ENCODE measurements around the gene AKAP3. TPM values are rescaled to one million over a fixed set of nuclear protein-coding genes. Genes with fewer than 3 reads are reported as not detected.

AKAP3 gene
- total and polyA plus RNA-seq, 10 of the 15 experiments (the other 5 are each of a cell fraction or from before 2014, with no cell fraction given), result 0.40 to 2.4 (median 1.3) TPM

GRCh38 chr12:4566474-4566873 lies 82.4 kb downstream of the AKAP3 start:
- Histone ChIP-seq H3K4me1 (ENCODE audit: control insufficient read depth, insufficient read depth, low read length) (peaks cover 28% of the 10 kb centered on the region), H3K9me3 (replicated peaks; ENCODE audit: control insufficient read depth, insufficient read depth, low read length) (no peaks in the 10 kb centered on the region), H3K79me2 (ENCODE audit: control insufficient read depth, insufficient read depth, low read length) (no peaks in the 10 kb centered on the region), H3K4me2 (ENCODE audit: control insufficient read depth, insufficient read depth) (peak overlapping the region; percentile 63), H3K36me3 (ENCODE audit: control insufficient read depth in 2 of 2, insufficient read depth in 2 of 2, low read length in 1 of 2) (no peaks in the 10 kb centered on the region; a peak in 1 of 4 replicates), H4K20me1 (ENCODE audit: control insufficient read depth, insufficient read depth) (no peaks in the 10 kb centered on the region), H3K27me3 (replicated peaks in 1 of 2; ENCODE audit: control insufficient read depth in 2 of 2, insufficient read depth in 2 of 2, low read length in 1 of 2) (no peaks in the 10 kb centered on the region), H3K27ac (ENCODE audit: control insufficient read depth, insufficient read depth) (peak overlapping the region; percentile 66), H2AFZ (ENCODE audit: control insufficient read depth, low read depth, low read length) (peak overlapping the region; percentile 32), H3K4me3 (no peak overlapping the region), H3K9ac (ENCODE audit: control insufficient read depth, insufficient read depth, low read length) (no peak overlapping the region)
- CTCF ChIA-PET, result no interaction called here
- SMC1A ChIA-PET (ENCODE audit: uncharacterized antibody, unreplicated experiment), result interaction anchor here (0.7 to 1.4 kb wide), 2 partner anchors 26 to 38 kb away, joined by 3 read pairs; no protein-coding TSS in a partner anchor
- intact Hi-C loops (cut with micrococcal nuclease; ENCODE audit: unreplicated experiment) (no loop called here), in situ Hi-C loops (cut with MboI) (no loop called here)
- FAIRE-seq (no peak), ATAC-seq (peak; percentile 48), DNase-seq (ENCODE audit: low read depth, low spot score) (no peak)
- RAD21 ChIA-PET (ENCODE audit: unreplicated experiment), result interaction anchor here (1.1 kb wide), 1 partner anchor 39 kb away, joined by 3 read pairs; no protein-coding TSS in a partner anchor
- no TSS peak for BruUV-seq (replicated peaks)
- POLR2A ChIA-PET, result interaction anchor here (0.5 kb wide), 1 partner anchor 244 kb away, joined by 3 read pairs; no protein-coding TSS in a partner anchor
- 49% methylated on average over 2 of the region's 2 CpGs for WGBS (ENCODE audit: insufficient coverage, insufficient replicate concordance, low lambda C conversion rate, missing lambda C conversion rate)
- TF ChIP-seq SPI1 (IDR thresholded peaks at IDR 0.05; ENCODE audit: borderline replicate concordance, insufficient read depth, low read depth, low read length), result peak; percentile 60
- 0 out of 4 replicates have a peak, but pooled peaks of 1 of the 2 experiments have one; percentile 8 for TF ChIP-seq BHLHE40 (IDR thresholded peaks at IDR 0.05; ENCODE audit: borderline replicate concordance in 1 of 2, low read depth in 2 of 2, low read length in 1 of 2)
- no peak for TF ChIP-seq HDAC6 (IDR thresholded peaks at IDR 0.05; ENCODE audit: unreplicated experiment)

Other genes starting within 250 kb of the AKAP3 start
- not detected in 2 replicates for gene FGF6, start 203.2 kb downstream of the AKAP3 start, total RNA-seq (2014; rRNA removed)
- gene FGF6, start 203.2 kb downstream of the AKAP3 start, total RNA-seq (2014; rRNA removed; fragmentation: Illumina TruSeq; extraction: Trizol), result not detected in 2 replicates
- gene FGF6, start 203.2 kb downstream of the AKAP3 start, total RNA-seq (2021), result not detected in 2 replicates
- not detected in 2 replicates for gene FGF6, start 203.2 kb downstream of the AKAP3 start, polyA plus RNA-seq (2011; rRNA removed)
- gene FGF6, start 203.2 kb downstream of the AKAP3 start, polyA plus RNA-seq (2014; fragmentation: Illumina TruSeq; extraction: Trizol), result not detected in 2 replicates
- not detected for gene FGF6, start 203.2 kb downstream of the AKAP3 start, polyA plus RNA-seq (2014; fragmentation: Nextera tagmentation; extraction: Ambion mirVana)
- gene FGF6, start 203.2 kb downstream of the AKAP3 start, polyA plus RNA-seq (2014; rRNA removed), result not detected in 2 replicates
- gene FGF6, start 203.2 kb downstream of the AKAP3 start, polyA plus RNA-seq (2016; fragmentation: Nextera tagmentation; extraction: Ambion mirVana), result not detected
- gene RAD51AP1, start 110.2 kb downstream of the AKAP3 start, total RNA-seq (2014; rRNA removed), result 22.3 and 32.6 TPM in 2 replicates
- 44.9 and 48.7 TPM in 2 replicates for gene RAD51AP1, start 110.2 kb downstream of the AKAP3 start, total RNA-seq (2014; rRNA removed; fragmentation: Illumina TruSeq; extraction: Trizol)
- 29.7 and 31.9 TPM in 2 replicates for gene RAD51AP1, start 110.2 kb downstream of the AKAP3 start, total RNA-seq (2021)
- 47.5 and 87.5 TPM in 2 replicates for gene RAD51AP1, start 110.2 kb downstream of the AKAP3 start, polyA plus RNA-seq (2011; rRNA removed)
- gene RAD51AP1, start 110.2 kb downstream of the AKAP3 start, polyA plus RNA-seq (2014; fragmentation: Illumina TruSeq; extraction: Trizol), result 56.7 and 69.4 TPM in 2 replicates
- gene RAD51AP1, start 110.2 kb downstream of the AKAP3 start, polyA plus RNA-seq (2014; fragmentation: Nextera tagmentation; extraction: Ambion mirVana), result 10 to 100 TPM; 71.4 to 86.0 TPM
- gene RAD51AP1, start 110.2 kb downstream of the AKAP3 start, polyA plus RNA-seq (2014; rRNA removed), result 24.8 and 29.6 TPM in 2 replicates
- 10 to 100 TPM; 53.0 to 60.0 TPM for gene RAD51AP1, start 110.2 kb downstream of the AKAP3 start, polyA plus RNA-seq (2016; fragmentation: Nextera tagmentation; extraction: Ambion mirVana)
- 47.5 and 53.9 TPM in 2 replicates for gene DYRK4, start 86.8 kb downstream of the AKAP3 start, total RNA-seq (2014; rRNA removed)
- gene DYRK4, start 86.8 kb downstream of the AKAP3 start, total RNA-seq (2014; rRNA removed; fragmentation: Illumina TruSeq; extraction: Trizol), result 43.7 and 44.1 TPM in 2 replicates
- 29.9 and 30.8 TPM in 2 replicates for gene DYRK4, start 86.8 kb downstream of the AKAP3 start, total RNA-seq (2021)
- gene DYRK4, start 86.8 kb downstream of the AKAP3 start, polyA plus RNA-seq (2011; rRNA removed), result 52.1 and 54.9 TPM in 2 replicates
- gene DYRK4, start 86.8 kb downstream of the AKAP3 start, polyA plus RNA-seq (2014; fragmentation: Illumina TruSeq; extraction: Trizol), result 39.5 and 52.7 TPM in 2 replicates
- gene DYRK4, start 86.8 kb downstream of the AKAP3 start, polyA plus RNA-seq (2014; fragmentation: Nextera tagmentation; extraction: Ambion mirVana), result 10 to 100 TPM; 61.4 to 66.7 TPM
- 46.1 and 56.1 TPM in 2 replicates for gene DYRK4, start 86.8 kb downstream of the AKAP3 start, polyA plus RNA-seq (2014; rRNA removed)
- 10 to 100 TPM; 41.4 to 43.0 TPM for gene DYRK4, start 86.8 kb downstream of the AKAP3 start, polyA plus RNA-seq (2016; fragmentation: Nextera tagmentation; extraction: Ambion mirVana)
- gene NDUFA9, start 63 bp upstream of the AKAP3 start, total RNA-seq (2014; rRNA removed), result 81.3 and 95.2 TPM in 2 replicates
- 142 and 151 TPM in 2 replicates for gene NDUFA9, start 63 bp upstream of the AKAP3 start, total RNA-seq (2014; rRNA removed; fragmentation: Illumina TruSeq; extraction: Trizol)
- gene NDUFA9, start 63 bp upstream of the AKAP3 start, total RNA-seq (2021), result 151 and 153 TPM in 2 replicates
- 135 and 164 TPM in 2 replicates for gene NDUFA9, start 63 bp upstream of the AKAP3 start, polyA plus RNA-seq (2011; rRNA removed)
- 137 and 148 TPM in 2 replicates for gene NDUFA9, start 63 bp upstream of the AKAP3 start, polyA plus RNA-seq (2014; fragmentation: Illumina TruSeq; extraction: Trizol)
- 100 to 1,000 TPM; 360 to 472 TPM for gene NDUFA9, start 63 bp upstream of the AKAP3 start, polyA plus RNA-seq (2014; fragmentation: Nextera tagmentation; extraction: Ambion mirVana)
- gene NDUFA9, start 63 bp upstream of the AKAP3 start, polyA plus RNA-seq (2014; rRNA removed), result 134 and 144 TPM in 2 replicates
- gene NDUFA9, start 63 bp upstream of the AKAP3 start, polyA plus RNA-seq (2016; fragmentation: Nextera tagmentation; extraction: Ambion mirVana), result 100 to 1,000 TPM; 334 to 353 TPM
- gene GALNT8, start 71.3 kb upstream of the AKAP3 start, total RNA-seq (2014; rRNA removed), result 0.23 and 0.44 TPM in 2 replicates
- 0.31 and 0.32 TPM in 2 replicates for gene GALNT8, start 71.3 kb upstream of the AKAP3 start, total RNA-seq (2014; rRNA removed; fragmentation: Illumina TruSeq; extraction: Trizol)
- gene GALNT8, start 71.3 kb upstream of the AKAP3 start, total RNA-seq (2021), result 0.43 and 0.56 TPM in 2 replicates
- 0.71 and 0.81 TPM in 2 replicates for gene GALNT8, start 71.3 kb upstream of the AKAP3 start, polyA plus RNA-seq (2011; rRNA removed)
- 0.33 and 0.46 TPM in 2 replicates for gene GALNT8, start 71.3 kb upstream of the AKAP3 start, polyA plus RNA-seq (2014; fragmentation: Illumina TruSeq; extraction: Trizol)
- gene GALNT8, start 71.3 kb upstream of the AKAP3 start, polyA plus RNA-seq (2014; fragmentation: Nextera tagmentation; extraction: Ambion mirVana), result under 1 TPM; 0.16 TPM
- gene GALNT8, start 71.3 kb upstream of the AKAP3 start, polyA plus RNA-seq (2014; rRNA removed), result 0.34 and 0.81 TPM in 2 replicates
- under 1 TPM in 1 of 2 experiments, not detected in 1; 0.14 TPM for gene GALNT8, start 71.3 kb upstream of the AKAP3 start, polyA plus RNA-seq (2016; fragmentation: Nextera tagmentation; extraction: Ambion mirVana)